Measurements from ENCODE around the gene KLC4. TPM values are rescaled to one million over a fixed set of nuclear protein-coding genes. Genes with fewer than 3 reads are reported as not detected.
"Not testable (repeated sequence)": the region's sequence is repeated elsewhere in the genome, so short reads cannot be mapped to it uniquely, and the experiment has no call there.

KLC4 gene
- total RNA-seq, 2 experiments from 2014 or later = 16.4 to 22.5 TPM

- ChIA-PET CTCF (ENCODE audit: unreplicated experiment) (no interaction called here), POLR2A (no interaction called here)
- Histone ChIP-seq H3K27ac (ENCODE audit: low read depth, low read length, poor library complexity, severe bottlenecking) (no peak overlapping the region), H3K9me2 (ENCODE audit: insufficient read depth, low read length) (no peaks in the 10 kb centered on the region), H3K4me2 (ENCODE audit: low read length) (no peak overlapping the region), H3K79me2 (ENCODE audit: insufficient read depth, low read depth, low read length) (no peaks in the 10 kb centered on the region), H4K20me1 (ENCODE audit: insufficient read depth, low read length) (no peaks in the 10 kb centered on the region), H3K4me3 (ENCODE audit: low read depth, low read length, poor library complexity, severe bottlenecking) (no peak overlapping the region), H3K4me1 (ENCODE audit: insufficient read depth, low read length, poor library complexity, severe bottlenecking) (no peaks in the 10 kb centered on the region), H3K36me3 (ENCODE audit: insufficient read depth, low read length) (no peaks in the 10 kb centered on the region), H3K9me3 (ENCODE audit: low read length) (no peaks in the 10 kb centered on the region), H2AFZ (ENCODE audit: low read length) (no peak overlapping the region)
- TF ChIP-seq, protein P1, sequence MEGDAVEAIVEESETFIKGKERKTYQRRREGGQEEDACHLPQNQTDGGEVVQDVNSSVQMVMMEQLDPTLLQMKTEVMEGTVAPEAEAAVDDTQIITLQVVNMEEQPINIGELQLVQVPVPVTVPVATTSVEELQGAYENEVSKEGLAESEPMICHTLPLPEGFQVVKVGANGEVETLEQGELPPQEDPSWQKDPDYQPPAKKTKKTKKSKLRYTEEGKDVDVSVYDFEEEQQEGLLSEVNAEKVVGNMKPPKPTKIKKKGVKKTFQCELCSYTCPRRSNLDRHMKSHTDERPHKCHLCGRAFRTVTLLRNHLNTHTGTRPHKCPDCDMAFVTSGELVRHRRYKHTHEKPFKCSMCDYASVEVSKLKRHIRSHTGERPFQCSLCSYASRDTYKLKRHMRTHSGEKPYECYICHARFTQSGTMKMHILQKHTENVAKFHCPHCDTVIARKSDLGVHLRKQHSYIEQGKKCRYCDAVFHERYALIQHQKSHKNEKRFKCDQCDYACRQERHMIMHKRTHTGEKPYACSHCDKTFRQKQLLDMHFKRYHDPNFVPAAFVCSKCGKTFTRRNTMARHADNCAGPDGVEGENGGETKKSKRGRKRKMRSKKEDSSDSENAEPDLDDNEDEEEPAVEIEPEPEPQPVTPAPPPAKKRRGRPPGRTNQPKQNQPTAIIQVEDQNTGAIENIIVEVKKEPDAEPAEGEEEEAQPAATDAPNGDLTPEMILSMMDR (conservative IDR thresholded peaks at IDR 0.05; ENCODE audit: low read length) = no peak
- no peak for TF ChIP-seq EZH2phosphoT487 (IDR thresholded peaks at IDR 0.05; ENCODE audit: borderline replicate concordance, low read depth, low read length)
- BruUV-seq (replicated peaks) = no TSS peak
- intact Hi-C loops (cut with micrococcal nuclease; ENCODE audit: unreplicated experiment) = no loop called here
- DNase-seq (ENCODE audit: low spot score) = no peak
Measured at GRCh38 chr6:43107344-43108062, 48.1 kb downstream of the KLC4 start.

DNA sequence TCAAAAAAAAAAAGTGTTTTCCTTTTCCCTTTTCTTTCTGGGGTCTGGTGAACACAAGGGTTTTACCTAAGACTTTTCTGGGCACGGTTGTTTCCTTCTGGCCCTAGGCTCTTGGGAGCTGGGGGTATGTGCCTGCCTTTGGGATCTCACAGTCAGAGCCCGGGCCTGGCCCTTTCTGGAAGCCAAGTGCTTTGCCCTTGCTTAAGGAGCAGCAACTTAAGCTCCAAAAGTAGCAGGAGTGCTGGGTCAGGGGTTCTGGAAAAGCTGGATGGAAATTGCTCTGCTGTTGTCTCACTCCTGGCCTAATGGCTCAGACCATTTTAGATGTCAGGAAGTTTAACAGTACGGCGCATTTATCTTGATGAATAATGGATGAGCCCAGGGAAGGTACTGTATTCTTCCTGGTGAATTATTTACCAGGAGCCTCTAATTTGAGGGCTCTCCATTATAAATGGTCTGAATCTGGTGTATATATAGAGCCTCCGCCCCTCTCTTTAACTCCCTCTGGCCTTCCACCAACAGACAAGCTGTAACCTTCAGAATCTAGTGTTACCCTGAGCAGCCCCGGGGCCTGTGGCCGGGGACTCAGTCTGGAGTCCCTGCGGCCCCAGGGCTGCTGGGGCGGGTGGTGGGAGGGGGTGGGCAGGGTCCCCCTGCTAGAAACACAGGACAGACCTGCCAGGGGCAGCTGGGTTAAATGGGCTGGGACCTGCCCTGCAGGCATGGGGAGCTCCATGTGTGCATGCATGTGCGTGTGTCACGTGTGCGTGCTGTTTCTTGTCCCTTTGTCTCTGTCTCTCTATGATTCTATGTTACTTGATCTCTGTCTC, 54.2 kb downstream of the KLC4 start:
- TF ChIP-seq EZH2phosphoT487 (IDR thresholded peaks at IDR 0.05; ENCODE audit: borderline replicate concordance, low read depth, low read length) = no peak
- H3K4me1 ChIP-seq (ENCODE audit: insufficient read depth, low read length, poor library complexity, severe bottlenecking) = no peaks in the 10 kb centered on the region
- ChIA-PET CTCF (ENCODE audit: unreplicated experiment) (no interaction called here), POLR2A (interaction anchor here (1.7 kb wide), 1 partner anchor 11 kb away, joined by 4 read pairs; no protein-coding TSS in a partner anchor)
- H3K4me3 ChIP-seq (ENCODE audit: low read depth, low read length, poor library complexity, severe bottlenecking) = no peak overlapping the region
- no peak overlapping the region for H3K27ac ChIP-seq (ENCODE audit: low read depth, low read length, poor library complexity, severe bottlenecking)
- intact Hi-C loops (cut with micrococcal nuclease; ENCODE audit: unreplicated experiment) = no loop called here
- H4K20me1 ChIP-seq (ENCODE audit: insufficient read depth, low read length) = no peaks in the 10 kb centered on the region
- H3K9me3 ChIP-seq (ENCODE audit: low read length) = no peaks in the 10 kb centered on the region
- H3K79me2 ChIP-seq (ENCODE audit: insufficient read depth, low read depth, low read length) = no peaks in the 10 kb centered on the region
- no peak for DNase-seq (ENCODE audit: low spot score)
- H3K9me2 ChIP-seq (ENCODE audit: insufficient read depth, low read length) = no peaks in the 10 kb centered on the region
- no peaks in the 10 kb centered on the region for H3K36me3 ChIP-seq (ENCODE audit: insufficient read depth, low read length)
- no TSS peak for BruUV-seq (replicated peaks)
- no peak overlapping the region for H2AFZ ChIP-seq (ENCODE audit: low read length)
- H3K4me2 ChIP-seq (ENCODE audit: low read length) = no peak overlapping the region

DNA sequence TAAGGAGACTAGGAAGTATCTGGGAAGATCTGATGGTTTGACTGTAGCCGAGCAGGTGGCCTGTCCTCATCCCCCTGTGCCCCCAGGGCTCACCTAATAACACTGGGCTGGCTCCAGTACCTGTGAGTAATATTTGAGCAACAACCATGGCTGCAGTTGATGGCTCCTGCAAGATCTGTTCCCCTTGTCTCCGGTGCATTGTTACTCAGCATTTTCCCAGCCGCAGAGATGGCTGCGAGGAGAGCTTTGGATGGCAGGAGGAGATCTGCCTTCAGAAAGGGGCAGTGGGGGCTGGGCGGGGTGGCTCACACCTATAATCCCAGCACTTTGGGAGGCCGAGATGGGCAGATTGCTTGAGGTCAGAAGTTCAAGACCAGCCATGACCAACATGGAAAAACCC, 55.9 kb downstream of the KLC4 start:
- no peak overlapping the region for H3K4me3 ChIP-seq (ENCODE audit: low read depth, low read length, poor library complexity, severe bottlenecking)
- no peak overlapping the region for H3K4me2 ChIP-seq (ENCODE audit: low read length)
- H3K79me2 ChIP-seq (ENCODE audit: insufficient read depth, low read depth, low read length) = no peaks in the 10 kb centered on the region
- BruUV-seq (replicated peaks) = no TSS peak
- no peaks in the 10 kb centered on the region for H3K4me1 ChIP-seq (ENCODE audit: insufficient read depth, low read length, poor library complexity, severe bottlenecking)
- H2AFZ ChIP-seq (ENCODE audit: low read length) = no peak overlapping the region
- no peaks in the 10 kb centered on the region for H3K36me3 ChIP-seq (ENCODE audit: insufficient read depth, low read length)
- intact Hi-C loops (cut with micrococcal nuclease; ENCODE audit: unreplicated experiment) = no loop called here
- CTCF ChIA-PET (ENCODE audit: unreplicated experiment) = interaction anchor here (0.6 kb wide), 1 partner anchor 24 kb away, joined by 3 read pairs; no protein-coding TSS in a partner anchor
- POLR2A ChIA-PET = no interaction called here
- no peaks in the 10 kb centered on the region for H4K20me1 ChIP-seq (ENCODE audit: insufficient read depth, low read length)
- TF ChIP-seq, protein P1 (conservative IDR thresholded peaks at IDR 0.05; ENCODE audit: low read length) = no peak
- TF ChIP-seq EZH2phosphoT487 (IDR thresholded peaks at IDR 0.05; ENCODE audit: borderline replicate concordance, low read depth, low read length) = no peak
- no peak for DNase-seq (ENCODE audit: low spot score)
- no peak overlapping the region for H3K27ac ChIP-seq (ENCODE audit: low read depth, low read length, poor library complexity, severe bottlenecking)
- no peaks in the 10 kb centered on the region for H3K9me3 ChIP-seq (ENCODE audit: low read length)
- H3K9me2 ChIP-seq (ENCODE audit: insufficient read depth, low read length) = no peaks in the 10 kb centered on the region

GRCh38 chr6:43117466-43117865, 58.0 kb downstream of the KLC4 start:
- H3K27ac ChIP-seq (ENCODE audit: low read depth, low read length, poor library complexity, severe bottlenecking); H3K4me3 ChIP-seq (ENCODE audit: low read depth, low read length, poor library complexity, severe bottlenecking); H3K79me2 ChIP-seq (ENCODE audit: insufficient read depth, low read depth, low read length); H3K4me1 ChIP-seq (ENCODE audit: insufficient read depth, low read length, poor library complexity, severe bottlenecking); H3K36me3 ChIP-seq (ENCODE audit: insufficient read depth, low read length); H3K4me2 ChIP-seq (ENCODE audit: low read length); H3K9me2 ChIP-seq (ENCODE audit: insufficient read depth, low read length); BruUV-seq (replicated peaks); intact Hi-C loops (cut with micrococcal nuclease; ENCODE audit: unreplicated experiment); H2AFZ ChIP-seq (ENCODE audit: low read length); H4K20me1 ChIP-seq (ENCODE audit: insufficient read depth, low read length); DNase-seq (ENCODE audit: low spot score); H3K9me3 ChIP-seq (ENCODE audit: low read length); CTCF ChIA-PET (ENCODE audit: unreplicated experiment): not testable (repeated sequence)
- POLR2A ChIA-PET = interaction anchor here (1.4 kb wide), 1 partner anchor 21 kb away, joined by 4 read pairs; no protein-coding TSS in a partner anchor

All from OCI-LY7 (cell line).